Activated gamma-delta T cell treated with Interleukin-2 at 50 U/mL for 16 hours (primary cell): ENCODE data around the gene RGMB.

Source experiments
- DNase-seq: peaks from one replicate; pipeline ENCODE4 v3.0.0-alpha.2; 2020

Gene RGMB

DNA sequence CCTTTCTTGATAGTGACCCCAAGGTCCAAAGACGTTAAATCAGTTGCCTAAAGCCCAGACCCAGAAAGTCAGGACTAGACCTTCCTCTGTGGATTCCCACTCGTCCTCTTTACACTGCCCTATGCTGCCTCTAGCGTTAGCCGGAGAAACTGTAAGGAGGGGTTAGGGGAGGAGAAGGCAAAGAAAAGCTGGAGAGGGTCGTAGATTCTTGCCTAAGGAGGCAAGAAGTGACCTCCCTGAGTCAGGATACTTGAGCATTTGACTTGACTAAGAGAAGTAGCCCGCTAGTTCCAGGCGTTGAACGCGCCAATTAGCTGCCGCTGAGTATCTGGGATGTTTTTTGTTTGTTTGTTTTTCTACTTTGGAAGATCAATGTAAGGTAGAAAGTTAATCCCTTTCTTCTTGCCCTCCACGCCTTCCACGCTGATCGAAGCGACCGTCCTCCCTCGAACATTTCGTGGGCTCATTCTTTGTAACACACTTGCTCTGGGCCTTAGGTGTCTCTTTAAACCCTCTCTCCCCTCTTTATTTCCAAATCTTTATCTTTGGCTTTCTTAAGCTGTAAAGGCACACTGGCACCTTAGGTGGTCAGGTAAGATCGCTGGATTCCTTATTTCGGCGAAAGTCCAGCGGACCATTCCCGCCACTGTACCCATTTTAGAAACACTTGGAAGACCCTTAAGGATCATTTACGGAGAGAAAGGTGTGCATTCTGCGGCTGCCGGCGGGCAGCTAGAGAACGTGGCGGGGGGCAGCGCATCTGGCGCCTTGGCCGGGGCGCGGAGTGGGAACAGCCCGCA is 5.1 kb upstream of the RGMB start:
- no peak for DNase-seq

DNA sequence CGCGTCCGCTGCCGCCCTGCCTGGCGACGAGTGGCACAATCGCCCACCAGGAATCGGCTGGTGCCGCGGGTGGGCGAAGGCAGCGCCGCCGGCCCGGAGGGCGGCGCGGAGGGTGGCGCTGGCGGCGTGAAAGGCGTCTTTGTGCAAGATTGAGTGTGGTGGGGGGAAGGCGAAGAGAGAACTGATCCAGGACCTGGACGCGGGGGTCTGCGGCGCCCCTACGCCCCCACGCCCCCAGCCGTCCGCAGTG is 4.6 kb upstream of the RGMB start:
- no peak for DNase-seq

DNA sequence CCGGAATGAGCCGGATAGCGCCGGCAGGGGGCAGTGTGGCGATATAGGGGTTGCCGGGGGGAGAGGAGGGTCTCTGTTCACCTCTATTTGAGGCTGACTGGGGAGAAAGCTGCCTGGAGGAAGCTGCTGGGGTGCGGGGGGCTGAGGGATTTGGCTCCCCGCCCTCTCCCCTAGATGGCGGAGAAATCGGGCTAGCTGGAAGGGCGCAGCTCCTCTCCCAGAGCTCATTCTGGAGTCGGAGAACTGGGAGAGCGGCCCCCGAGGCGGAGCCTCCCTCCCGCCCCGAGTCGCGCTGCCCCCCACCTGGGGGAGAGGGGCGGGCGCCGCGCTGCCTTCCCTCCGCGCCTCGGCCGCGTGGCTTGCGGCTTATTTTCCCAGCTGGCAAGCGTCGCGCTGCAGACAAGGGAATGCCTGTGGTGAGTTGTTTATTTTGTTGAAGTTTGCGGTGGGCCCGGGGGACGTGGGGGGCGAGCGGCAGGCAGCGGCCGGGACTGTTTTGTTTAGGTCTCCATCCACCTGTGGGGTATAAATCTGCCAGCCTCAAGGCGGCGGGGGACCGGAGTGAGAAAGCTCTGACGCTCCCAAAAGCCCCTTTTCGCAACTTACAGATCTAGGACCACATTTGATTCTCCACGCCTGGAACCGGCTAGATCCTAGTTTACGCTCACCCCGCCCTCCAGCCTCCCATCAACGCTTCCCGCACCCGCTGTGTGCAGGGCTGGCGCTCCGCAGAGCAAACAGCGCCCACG is 4.1 kb upstream of the RGMB start:
- peak; percentile 22 for DNase-seq

DNA sequence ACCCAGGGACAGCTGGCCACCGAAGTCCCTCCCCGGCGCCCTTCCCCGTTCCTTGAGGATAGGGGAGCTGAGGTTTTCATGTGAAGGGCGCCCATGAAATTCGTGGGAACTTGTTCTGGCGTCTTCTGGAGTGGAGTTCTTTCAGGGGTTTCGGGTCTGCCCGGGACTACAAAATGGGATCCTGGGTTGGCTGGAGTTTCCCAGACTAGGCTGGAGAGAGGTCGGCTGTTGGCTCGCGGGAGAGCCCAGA is 3.6 kb upstream of the RGMB start:
- no peak for DNase-seq

DNA sequence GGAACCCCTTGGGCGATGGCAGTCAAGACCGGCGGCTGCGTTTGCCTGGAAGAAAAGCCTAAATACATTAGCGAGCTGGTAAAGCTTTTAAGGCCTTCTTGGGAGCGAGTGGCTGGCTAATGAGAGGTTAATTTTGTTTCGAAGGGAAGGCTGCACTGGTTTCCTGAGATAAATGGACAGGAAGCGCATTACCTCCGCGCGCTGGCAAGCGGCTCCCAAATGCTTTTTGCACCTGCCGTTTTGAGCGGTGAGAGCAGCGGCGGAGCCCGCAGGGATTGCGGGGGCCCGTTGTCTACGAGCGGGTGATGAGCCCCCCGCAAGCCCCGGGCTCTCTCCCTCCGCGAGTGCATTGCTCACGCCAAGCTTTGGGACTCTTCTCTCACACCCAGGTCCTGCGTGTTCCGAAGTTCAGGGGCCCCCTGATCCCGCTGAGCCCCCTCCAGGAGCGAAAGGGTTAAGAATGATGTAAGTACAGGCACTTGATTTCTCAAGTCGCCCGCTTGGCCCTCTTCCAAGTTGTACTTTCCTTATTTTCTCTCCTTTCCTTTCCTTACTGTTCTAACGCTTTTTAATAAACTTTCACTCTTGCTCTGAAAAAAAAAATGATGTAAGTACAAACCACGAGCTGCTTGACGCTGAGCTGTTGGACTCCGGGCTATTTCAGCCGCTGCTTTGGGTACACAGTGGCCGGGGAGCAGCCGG is 3.1 kb upstream of the RGMB start:
- no peak for DNase-seq

DNA sequence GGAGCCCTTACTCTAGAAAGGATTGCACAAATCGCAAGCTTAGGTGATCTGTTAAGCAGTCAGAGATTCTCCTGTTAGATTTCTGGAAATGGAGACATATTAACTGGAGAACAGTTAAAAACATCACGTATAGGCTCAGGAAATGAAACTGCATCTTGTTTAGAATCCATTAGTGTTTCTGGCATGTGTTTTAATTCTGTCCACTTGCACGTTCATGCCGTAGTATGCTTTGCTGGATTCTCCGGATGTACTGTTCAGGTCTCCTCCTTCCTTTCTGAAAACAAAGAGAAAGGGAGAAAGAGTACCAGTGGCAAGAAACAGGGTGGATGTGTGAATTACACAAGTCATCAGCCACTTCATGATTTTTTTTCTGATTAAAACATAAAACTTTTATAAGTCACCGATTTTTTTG is 2.5 kb upstream of the RGMB start:
- no peak for DNase-seq

DNA sequence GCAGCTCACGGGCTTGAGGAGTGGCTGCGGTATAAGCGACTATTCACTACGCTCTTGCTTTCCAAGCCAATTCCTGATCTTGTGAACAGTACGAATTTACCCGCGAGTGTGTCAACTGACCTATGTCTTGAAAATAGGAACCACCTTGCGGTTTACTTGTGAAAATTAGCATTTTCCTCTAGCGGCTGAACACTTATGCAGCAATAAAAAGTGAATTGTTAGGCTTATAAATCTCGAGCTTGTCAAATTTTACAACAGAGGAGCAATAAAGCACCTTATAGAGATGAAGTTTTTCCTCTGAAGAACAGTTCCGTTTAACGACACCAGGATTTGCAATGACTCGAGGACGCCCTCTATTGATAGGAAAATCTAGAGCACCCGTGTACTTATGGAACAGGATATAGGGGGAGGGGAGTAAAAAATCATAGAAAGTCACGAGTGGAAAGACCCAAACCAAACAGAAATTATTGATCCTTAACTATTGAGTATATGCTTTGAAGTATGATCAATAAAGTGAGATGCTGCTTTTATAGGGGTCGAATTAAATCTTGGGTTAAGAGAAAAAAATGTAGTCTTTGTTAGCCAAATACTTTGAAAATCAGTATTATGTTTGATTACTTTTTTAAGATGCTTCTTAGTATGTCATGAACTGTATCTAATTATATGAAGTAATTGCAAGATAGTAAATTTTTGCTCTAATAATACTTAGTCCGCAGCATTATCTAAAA is 1.9 kb upstream of the RGMB start:
- DNase-seq, result peak; percentile 48

DNA sequence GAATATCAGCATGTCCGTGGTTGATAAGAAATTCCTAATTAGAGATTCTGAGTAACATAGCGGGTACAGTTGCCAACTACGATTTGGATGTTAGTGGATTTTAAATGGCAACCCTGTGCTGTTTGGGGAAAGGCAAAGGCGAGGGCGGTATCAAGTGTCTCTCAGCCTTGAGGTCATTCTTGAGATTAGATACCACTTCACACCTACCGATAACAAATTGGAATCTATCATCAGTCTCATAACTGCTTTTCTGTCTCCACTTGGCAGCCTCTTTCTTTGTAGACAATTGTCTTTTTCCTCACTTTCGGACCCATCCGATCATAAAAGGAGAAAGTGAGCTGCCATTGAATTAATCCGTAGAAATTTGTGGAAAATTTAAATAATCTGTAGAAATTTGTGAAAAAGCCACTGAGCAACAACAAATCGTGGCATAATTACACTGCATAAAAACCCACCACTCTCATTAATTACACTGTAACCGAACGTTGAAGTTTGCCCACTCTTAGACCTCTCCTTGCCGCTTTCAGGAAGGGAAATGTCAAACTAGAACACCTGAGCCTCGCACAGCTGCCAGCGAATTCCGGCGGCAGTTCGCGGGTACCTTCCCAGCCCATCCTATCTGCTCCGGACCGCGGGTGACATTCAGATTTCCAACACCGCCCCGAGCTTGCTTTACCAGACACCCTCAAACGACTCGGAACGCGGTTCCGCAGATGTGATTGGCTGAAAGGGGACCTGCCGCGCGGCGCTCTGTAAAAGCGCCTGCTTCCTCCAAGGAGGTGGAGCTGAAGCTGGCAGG is 849 bp upstream of the RGMB start:
- DNase-seq, result peak; percentile 21

DNA sequence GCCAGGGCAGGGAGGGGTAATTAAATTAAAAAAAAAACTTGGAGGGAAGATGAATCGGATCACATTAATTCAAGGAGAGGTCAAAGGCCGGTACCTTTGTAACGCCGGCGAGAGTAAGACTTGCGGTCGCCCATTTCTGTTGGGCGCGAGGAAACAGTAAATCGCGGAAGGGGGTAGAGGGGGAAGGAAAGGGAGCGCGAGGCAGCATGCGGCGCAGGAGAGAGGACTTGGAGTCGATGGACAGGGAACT is 324 bp upstream of the RGMB start:
- DNase-seq, result no peak

DNA sequence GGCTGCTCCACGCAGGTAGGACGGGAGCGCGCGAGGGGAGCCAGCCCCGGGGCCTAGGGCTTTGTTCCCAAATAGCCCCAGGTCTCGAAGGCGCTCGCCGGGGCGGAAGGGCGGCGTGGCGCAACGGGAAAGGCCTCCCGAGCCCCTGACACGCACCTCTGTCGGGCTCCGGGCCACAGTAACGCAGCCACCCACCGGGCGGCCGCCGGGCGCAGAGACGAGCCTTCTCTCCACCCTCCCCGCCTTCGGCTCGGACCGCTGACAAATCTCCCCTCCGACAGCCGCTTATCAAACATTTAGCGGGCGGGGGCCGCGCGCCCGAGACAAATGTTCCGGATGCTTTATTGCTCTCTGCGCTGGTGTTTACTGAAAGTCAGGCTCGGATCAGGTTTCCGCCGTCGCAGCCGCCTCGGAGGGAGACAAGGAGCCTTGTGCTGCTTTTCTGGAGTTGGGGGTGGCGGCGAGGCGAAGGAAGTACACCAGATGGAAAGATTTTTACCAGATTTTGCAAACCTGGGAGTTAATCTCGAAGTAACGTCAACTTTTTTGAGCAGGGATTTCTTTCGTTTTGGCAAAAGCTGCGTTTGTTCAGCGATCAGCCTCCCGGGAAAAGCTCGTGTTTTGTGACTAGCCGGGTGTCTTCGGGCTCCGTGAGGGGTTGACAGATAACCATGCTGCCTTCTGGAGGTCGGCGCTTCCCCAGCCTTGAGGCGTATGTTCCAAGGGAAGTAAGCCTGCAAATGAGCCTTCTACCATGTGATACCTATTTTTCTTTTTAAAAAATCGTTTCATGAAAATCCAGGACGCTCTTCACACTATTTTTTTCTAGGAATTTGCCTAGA is 950 bp downstream of the RGMB start:
- DNase-seq, result peak; percentile 39

DNA sequence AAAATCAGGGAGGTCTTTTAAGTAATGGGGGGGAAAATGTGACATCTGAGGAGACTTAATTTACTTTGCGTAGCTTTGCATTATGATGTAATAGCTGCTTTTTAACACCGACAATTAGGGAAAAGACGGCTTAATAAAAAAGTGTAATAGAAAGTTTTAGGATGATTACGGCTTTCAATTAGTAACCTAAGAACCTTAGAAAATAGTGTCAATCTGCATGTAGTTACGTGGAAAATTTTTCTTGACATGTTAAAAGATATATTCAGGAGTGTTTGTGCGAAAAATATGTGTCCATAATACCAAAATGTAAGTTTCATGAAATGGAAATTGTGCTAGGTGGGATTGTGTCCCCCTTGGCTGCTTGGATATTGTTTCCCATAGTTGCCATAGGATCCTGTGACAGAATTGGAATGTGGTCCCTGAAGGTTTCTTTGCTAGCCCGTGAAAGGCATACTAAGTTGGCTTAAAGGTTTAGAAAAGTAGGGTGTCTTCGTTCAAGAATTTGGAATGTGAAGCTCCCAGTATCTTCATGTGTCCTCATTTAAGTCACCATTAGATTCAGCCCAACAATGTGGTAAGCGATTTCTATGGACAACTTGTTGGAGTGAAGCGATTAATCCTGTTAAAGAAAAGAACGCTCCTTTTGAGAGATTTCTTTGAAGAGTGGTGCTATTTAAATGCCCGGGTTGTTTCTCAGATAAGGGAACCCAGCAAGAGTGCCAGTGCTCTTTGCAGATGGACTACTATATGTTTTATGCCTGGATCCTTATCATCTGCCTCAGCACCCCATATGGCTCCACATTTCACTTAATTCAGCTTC is 2.0 kb downstream of the RGMB start:
- DNase-seq, result no peak

DNA sequence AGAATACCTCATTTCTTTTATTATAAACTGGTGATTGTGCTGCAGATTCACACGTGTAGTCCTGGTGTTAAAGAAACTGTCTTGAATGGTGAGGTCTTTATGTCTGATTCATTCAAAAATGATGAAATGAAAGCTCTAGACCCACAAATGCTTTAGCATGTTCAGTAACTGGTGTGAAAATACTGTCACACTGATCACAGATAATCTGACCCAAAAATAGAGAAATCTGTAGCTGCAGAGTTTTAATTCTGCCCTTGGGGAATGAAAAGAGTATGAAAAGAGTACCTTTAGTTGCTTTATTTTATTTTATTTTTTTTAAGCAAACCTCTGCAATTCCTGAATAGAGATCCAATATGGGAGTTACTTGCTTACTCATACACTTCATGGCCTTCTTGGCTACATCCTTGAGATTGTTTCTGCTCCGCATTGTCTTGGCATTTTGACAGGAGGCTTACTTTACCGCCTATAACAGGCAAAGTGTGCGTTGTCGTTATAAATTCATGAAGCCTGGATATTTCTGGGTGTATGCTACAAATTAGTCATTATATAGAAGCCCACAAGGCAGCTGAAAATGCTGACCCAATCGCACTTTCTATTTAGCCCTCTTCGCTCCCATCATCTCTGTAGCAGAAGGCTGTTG is 2.7 kb downstream of the RGMB start:
- DNase-seq, result no peak

DNA sequence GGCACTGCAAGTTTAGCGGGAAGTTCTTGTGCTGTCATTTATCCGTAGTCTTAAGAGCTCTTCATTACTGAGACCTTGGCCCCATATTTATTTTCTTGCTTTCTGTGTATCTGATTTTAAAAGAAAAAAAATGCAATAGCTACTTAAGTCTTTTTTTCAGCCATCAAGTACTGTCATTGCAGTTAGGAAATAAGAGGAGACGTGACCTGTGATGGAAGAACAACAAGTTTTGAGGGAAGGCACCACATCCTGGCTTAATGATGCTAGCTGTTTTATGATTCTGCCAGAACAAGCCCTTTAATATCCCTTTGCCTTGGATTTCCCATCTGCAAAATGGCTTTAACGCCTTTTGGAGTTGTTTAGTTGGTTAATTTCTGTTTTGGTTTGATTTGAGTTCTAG is 3.8 kb downstream of the RGMB start:
- no peak for DNase-seq

DNA sequence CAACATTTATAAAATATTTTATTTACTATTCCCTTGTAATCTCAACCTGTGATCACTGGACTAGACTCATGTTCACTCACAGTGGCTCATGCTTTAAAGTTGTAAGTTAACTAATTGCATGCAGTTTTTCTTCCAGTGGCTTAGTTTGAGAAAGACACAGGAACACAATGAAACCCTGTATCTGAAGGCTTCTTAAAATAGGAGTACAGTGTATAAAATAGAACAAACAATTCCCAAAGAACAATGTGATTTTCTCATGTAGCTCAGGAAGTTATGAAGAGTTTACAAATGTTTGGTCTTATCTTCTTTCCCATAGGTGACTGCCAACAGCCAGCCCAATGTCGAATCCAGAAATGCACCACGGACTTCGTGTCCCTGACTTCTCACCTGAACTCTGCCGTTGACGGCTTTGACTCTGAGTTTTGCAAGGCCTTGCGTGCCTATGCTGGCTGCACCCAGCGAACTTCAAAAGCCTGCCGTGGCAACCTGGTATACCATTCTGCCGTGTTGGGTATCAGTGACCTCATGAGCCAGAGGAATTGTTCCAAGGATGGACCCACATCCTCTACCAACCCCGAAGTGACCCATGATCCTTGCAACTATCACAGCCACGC is 5.9 kb downstream of the RGMB start:
- DNase-seq, result no peak

DNA sequence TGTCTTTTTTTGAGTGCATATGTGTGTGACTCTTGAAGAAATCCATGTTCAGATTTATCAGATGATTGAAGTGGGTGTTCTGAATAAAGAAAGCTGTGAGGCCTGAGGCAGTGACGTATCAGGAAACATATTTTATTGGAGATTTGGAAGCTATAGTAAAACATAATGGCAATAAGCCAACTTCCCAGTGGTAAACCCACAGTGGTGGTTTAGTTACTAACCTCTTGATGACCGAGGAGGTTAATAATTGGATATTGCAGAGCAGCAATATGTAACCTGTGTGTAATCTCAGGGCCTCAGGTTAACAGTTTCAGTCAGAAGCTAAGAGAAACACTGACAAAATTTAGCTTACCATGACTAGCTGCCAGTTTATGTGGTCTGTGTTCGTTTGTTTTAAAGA is 6.9 kb downstream of the RGMB start:
- no peak for DNase-seq

DNA sequence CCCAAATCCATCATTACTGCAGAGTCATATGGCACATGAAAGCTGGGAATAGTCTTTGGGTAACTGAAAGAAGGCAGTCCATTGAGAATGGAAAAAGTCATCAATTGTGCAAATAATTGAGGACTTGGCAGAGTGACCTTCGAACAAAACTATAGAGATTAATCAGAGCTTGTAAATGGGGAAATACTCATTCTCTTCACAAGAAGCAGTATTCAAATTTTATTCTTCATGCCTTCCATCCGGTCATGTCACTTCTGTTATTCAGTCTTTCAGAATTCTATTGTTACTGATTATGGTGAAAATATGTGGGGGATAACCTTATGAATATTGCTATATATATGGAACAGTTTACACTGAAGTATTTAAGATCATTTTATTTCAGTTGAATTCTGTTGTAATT is 8.1 kb downstream of the RGMB start:
- DNase-seq, result no peak

DNA sequence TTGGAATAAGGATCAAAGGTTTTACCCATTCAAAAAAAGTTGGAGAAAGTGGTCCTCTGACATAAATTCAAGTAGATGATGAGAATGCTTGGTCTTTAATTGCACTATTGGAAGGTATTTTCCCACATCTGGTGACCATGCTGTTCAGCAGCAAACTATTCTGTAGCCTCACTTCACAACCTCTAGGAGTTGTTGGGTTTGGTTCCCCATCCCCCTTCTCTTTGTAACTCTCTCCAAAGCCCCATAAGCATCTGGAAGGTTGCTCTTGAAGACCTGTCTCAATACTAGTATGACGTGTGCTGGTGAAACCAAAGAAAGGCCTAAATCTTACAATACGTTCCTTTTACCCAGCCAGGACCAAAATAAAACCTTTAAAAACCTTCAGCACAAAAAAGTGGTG is 8.5 kb downstream of the RGMB start:
- DNase-seq, result no peak

DNA sequence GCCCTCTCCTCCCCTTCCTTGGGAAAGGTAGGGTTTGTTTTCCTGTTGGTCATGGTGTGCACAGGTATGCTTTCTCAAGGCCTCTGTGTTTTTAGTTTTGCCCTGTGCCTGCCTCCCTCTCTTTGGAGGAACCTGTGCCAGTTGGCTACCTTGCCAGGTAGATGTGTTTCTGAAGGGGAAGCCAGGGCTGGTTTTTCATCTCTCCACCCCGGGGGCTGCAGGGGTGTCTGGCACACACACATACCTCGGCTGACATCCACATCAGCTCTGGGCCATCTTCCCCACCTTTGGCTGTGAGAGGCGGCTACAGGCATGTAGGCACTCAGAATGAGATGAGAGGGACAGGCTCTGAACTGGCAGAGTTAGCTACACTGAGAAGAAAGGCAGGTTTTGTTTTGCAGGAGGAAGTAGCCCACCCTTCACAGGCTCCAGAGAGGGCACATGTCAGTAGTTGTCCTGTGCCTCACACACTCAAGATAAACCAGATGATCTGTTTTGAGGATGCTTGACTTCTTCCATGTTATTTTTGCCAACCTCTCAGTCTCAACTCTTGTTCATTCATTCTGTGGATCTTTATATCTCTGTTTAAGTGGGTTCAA is 9.7 kb downstream of the RGMB start:
- DNase-seq, result no peak

DNA sequence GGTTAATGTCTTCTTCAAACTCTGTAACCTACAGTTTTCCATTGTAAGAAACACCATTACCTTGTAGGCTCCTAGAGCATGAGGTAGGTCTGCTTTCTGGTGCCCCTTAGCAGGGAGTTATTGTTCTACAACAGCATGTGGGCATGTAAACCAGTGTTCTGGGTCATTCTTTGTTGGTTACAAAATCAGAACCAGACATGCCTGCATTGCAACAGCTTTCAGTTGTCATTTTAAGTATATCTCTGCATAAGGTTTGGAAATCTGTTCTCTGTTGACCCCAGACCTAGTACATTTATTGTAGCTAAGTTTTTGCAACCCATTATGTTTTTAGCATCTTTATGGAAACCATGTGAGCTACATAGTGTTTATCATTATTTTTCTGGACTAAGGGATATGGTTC is 10.9 kb downstream of the RGMB start:
- DNase-seq, result no peak

DNA sequence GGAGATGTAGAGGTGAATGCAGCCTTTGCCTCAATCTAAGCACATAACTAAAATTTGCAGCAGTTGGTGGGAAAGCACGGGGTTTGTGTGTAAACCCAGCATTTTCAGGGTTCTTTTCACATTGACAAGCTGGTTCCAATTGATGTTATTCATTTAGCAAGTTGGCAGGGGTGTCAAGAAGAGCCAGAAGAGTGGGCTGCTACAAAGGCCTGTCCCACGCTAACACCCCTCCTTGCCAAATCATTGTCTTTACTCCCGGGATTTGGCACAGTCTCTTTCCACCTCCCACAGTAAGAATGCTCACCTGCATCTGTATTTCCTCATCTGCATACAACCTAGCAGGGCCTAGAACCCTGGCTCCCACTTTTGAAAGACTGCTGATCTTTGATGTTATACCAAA is 11.8 kb downstream of the RGMB start:
- no peak for DNase-seq
